SK-N-SH (cell line): ENCODE data around the gene ADK. TPM values are rescaled to one million over a fixed set of nuclear protein-coding genes. Genes with fewer than 3 reads are reported as not detected.
A peak's percentile ranks its signal among the peaks of the same experiment; 100 is the strongest.

Source experiments
- CTCF ChIA-PET: fragments of 300-600, 350-600 bp; formaldehyde crosslinking; extraction: SDS; loops from one replicate; lab custom pipeline; 2021; lab: Yijun Ruan, JAX
- POLR2A ChIA-PET: fragments of 350-600 bp; sonication (Branson Sonifier 250); formaldehyde crosslinking; extraction: SDS; loops from one replicate; lab custom pipeline; 2020; ENCODE audit warnings: antibody characterized with exemption, inconsistent platforms; lab: Yijun Ruan, JAX
- DNase-seq: peaks from one replicate; pipeline ENCODE4 v3.0.0; 2012
- H2AFZ ChIP-seq: fragments of 200-600 bp; sonication (generic); 2 replicates; pipeline ENCODE4 v1.8.1; 2016; ENCODE audit warnings: antibody characterized with exemption, mild to moderate bottlenecking, low read depth
- H3F3A ChIP-seq: fragments of 200-600 bp; sonication (generic); replicated peaks from 2 replicates; pipeline ENCODE3; 2016; ENCODE audit warnings: antibody characterized with exemption, mild to moderate bottlenecking; ENCODE audit not compliant: insufficient read depth
- H3K27ac ChIP-seq, 2 experiments: fragments of 200-500 bp in 1 of 2; fragments of 200-600 bp in 1 of 2; sonication (Bioruptor generic) in 1 of 2; sonication (generic), shearing (Covaris generic) in 1 of 2; 2 replicates each; pipeline versions ENCODE4 v1.5.1 to v1.6.1; 2014 to 2016; ENCODE audit warnings: low read depth in 2 of 2, inconsistent platforms in 1 of 2, low read length in 1 of 2, mild to moderate bottlenecking in 1 of 2, mixed read lengths in 1 of 2
- H3K27me3 ChIP-seq: fragments of 200-600 bp; sonication (generic), shearing (Covaris generic); 2 replicates; pipeline ENCODE4 v1.6.1; 2016; ENCODE audit warnings: mixed run types; ENCODE audit not compliant: insufficient read depth
- H3K36me3 ChIP-seq, 2 experiments: fragments of 200-500 bp in 1 of 2; fragments of 200-600 bp in 1 of 2; sonication (Bioruptor generic) in 1 of 2; sonication (generic) in 1 of 2; replicated peaks in 1 of 2; 2 replicates each; pipeline versions ENCODE3 to v1.5.1; 2014 to 2016; ENCODE audit warnings: low read length in 1 of 2, mild to moderate bottlenecking in 1 of 2; ENCODE audit not compliant: insufficient read depth in 2 of 2, control insufficient read depth in 1 of 2
- H3K4me1 ChIP-seq, 2 experiments: fragments of 200-500 bp in 1 of 2; fragments of 200-600 bp in 1 of 2; sonication (Bioruptor generic) in 1 of 2; sonication (generic), shearing (Covaris generic) in 1 of 2; 2 replicates each; pipeline versions ENCODE4 v1.5.1 to v1.6.1; 2014 to 2016; ENCODE audit warnings: low read depth in 1 of 2, low read length in 1 of 2, mixed run types in 1 of 2; ENCODE audit not compliant: insufficient read depth in 2 of 2, control insufficient read depth in 1 of 2
- H3K4me2 ChIP-seq: fragments of 200-600 bp; sonication (generic), shearing (Covaris generic); 2 replicates; pipeline ENCODE4 v1.6.1; 2017; ENCODE audit warnings: mixed run types
- H3K4me3 ChIP-seq, 2 experiments: fragments of 200-500 bp in 1 of 2; fragments of 200-600 bp in 1 of 2; sonication (Bioruptor generic) in 1 of 2; sonication (generic), shearing (Covaris generic) in 1 of 2; 2 replicates each; pipeline versions ENCODE4 v1.5.1 to v1.8.1; 2014 to 2016; ENCODE audit warnings: low read depth in 2 of 2, inconsistent platforms in 1 of 2, low read length in 1 of 2, mild to moderate bottlenecking in 1 of 2, mixed read lengths in 1 of 2, moderate library complexity in 1 of 2
- H3K79me2 ChIP-seq: fragments of 200-600 bp; sonication (generic); 2 replicates; pipeline ENCODE4 v1.8.1; 2017; ENCODE audit warnings: mild to moderate bottlenecking; ENCODE audit not compliant: insufficient read depth
- H3K9ac ChIP-seq: fragments of 200-600 bp; sonication (generic); 2 replicates; pipeline ENCODE4 v1.6.1; 2017; ENCODE audit warnings: mixed run types
- H3K9me2 ChIP-seq: fragments of 200-600 bp; sonication (generic); 2 replicates; pipeline ENCODE4 v1.6.1; 2017; ENCODE audit warnings: mixed run types
- H3K9me3 ChIP-seq: fragments of 200-600 bp; sonication (generic); 2 replicates; pipeline ENCODE4 v1.6.1; 2017; ENCODE audit warnings: mixed run types, mild to moderate bottlenecking, moderate library complexity
- H4K20me1 ChIP-seq: fragments of 200-600 bp; sonication (generic); 2 replicates; pipeline ENCODE4 v1.6.1; 2017; ENCODE audit warnings: mild to moderate bottlenecking, mixed run types; ENCODE audit not compliant: insufficient read depth
- CHD2 ChIP-seq: fragments of 150-350 bp; IDR thresholded peaks from 2 replicates; pipeline ENCODE4 v1.6.1; 2018; ENCODE audit warnings: low read length; ENCODE audit not compliant: partially characterized antibody
- EP300 ChIP-seq, 2 experiments: IDR thresholded peaks; 2 replicates each; pipeline versions ENCODE4 v1.4.0 to v1.6.1; 2012; ENCODE audit warnings: borderline replicate concordance in 1 of 2, low read depth in 1 of 2, low read length in 1 of 2
- MEF2A ChIP-seq: IDR thresholded peaks from 2 replicates; pipeline ENCODE4 v1.4.0; 2012; ENCODE audit warnings: low read depth, borderline replicate concordance
- POLR2AphosphoS5 ChIP-seq: IDR thresholded peaks from 2 replicates; pipeline ENCODE4 v1.6.1; 2012; ENCODE audit warnings: low read depth, low read length
- RCOR1 ChIP-seq: fragments of 150-350 bp; IDR thresholded peaks from 2 replicates; pipeline ENCODE4 v1.6.1; 2017; ENCODE audit warnings: antibody characterized with exemption, low read length
- RFX5 ChIP-seq: IDR thresholded peaks from 2 replicates; pipeline ENCODE4 v1.6.1; 2012; ENCODE audit warnings: mild to moderate bottlenecking, improper control_type of control experiment, low read length
- SMC3 ChIP-seq: IDR thresholded peaks from 2 replicates; pipeline ENCODE4 v1.6.1; 2012; ENCODE audit warnings: low read depth, low read length, improper control_type of control experiment
- WGBS: methylation state at CpG from one replicate; pipeline ENCODE4 v1.1.6; 2017; ENCODE audit warnings: low lambda C conversion rate; 5-methylcytosine and 5-hydroxymethylcytosine counted together
- polyA plus RNA-seq, 3 experiments: library from polyadenylated mRNA; depleted of rRNA; stranded (reverse); fragments of >200 nt; gene quantifications; 2 replicates each; pipeline ENCODE4 v1.2.3, GENCODE V29; 2012
- TF ChIP-seq, protein P1 (sequence below): fragments of 200-600 bp; sonication (generic); IDR thresholded peaks from 2 replicates; pipeline ENCODE4 v1.6.1; 2017; ENCODE audit warnings: antibody characterized with exemption, mild to moderate bottlenecking, moderate library complexity
- TF ChIP-seq, protein P2 (sequence below): IDR thresholded peaks from 2 replicates; pipeline ENCODE4 v1.6.1; 2012; ENCODE audit warnings: mild to moderate bottlenecking, low read depth, low read length, moderate library complexity
- TF ChIP-seq, protein P3 (sequence below): IDR thresholded peaks from 2 replicates; pipeline ENCODE4; 2012
- TF ChIP-seq, protein P4 (sequence below): IDR thresholded peaks from 2 replicates; pipeline ENCODE4 v1.4.0; 2012; ENCODE audit warnings: low read depth, borderline replicate concordance

Gene ADK
- polyA plus RNA-seq, 1 of the 3 experiments (the other 2 are of a cell fraction), result 25.1 TPM

DNA sequence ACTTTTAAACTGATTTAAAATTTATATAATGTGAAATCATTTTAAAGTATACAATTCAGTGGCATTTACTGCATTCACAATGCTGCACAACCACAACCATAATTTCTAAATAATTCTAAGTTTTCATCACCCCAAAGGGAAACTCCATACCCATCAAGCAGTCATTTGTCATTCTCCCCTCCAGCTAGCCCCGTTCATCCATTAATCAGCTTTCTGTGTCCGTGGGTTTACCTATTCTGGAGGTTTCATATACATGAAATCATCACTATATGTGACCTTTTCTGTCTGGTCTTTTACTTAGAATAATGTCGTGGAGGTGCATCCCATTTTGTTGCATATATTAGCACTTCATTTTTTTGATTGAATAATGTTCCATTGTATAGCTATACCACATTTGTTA is 214.1 kb downstream of the ADK start:
- Histone ChIP-seq H3K36me3 (peaks cover 0 to 37% of the 10 kb centered on the region in 2 experiments), H3K4me3 (no peak overlapping the region), H3K27me3 (no peaks in the 10 kb centered on the region), H3K4me1 (no peaks in the 10 kb centered on the region; a peak in 1 of 4 replicates), H3K27ac (peak overlapping the region in 1 of 2 experiments; percentile 29; a peak in 1 of 4 replicates), H3K4me2 (no peak overlapping the region), H3K9me2 (no peaks in the 10 kb centered on the region; the same call in 1 of the 2 replicates), H3K9me3 (peaks cover 15% of the 10 kb centered on the region), H4K20me1 (no peaks in the 10 kb centered on the region), H3F3A (peaks cover 15% of the 10 kb centered on the region), H3K79me2 (peaks cover 17% of the 10 kb centered on the region; the same call in 1 of the 2 replicates), H3K9ac (no peak overlapping the region), H2AFZ (no peak overlapping the region)
- POLR2A ChIA-PET, result no interaction called here
- WGBS, result 85% methylated on average over 3 of the region's 3 CpGs
- TF ChIP-seq, protein P1, sequence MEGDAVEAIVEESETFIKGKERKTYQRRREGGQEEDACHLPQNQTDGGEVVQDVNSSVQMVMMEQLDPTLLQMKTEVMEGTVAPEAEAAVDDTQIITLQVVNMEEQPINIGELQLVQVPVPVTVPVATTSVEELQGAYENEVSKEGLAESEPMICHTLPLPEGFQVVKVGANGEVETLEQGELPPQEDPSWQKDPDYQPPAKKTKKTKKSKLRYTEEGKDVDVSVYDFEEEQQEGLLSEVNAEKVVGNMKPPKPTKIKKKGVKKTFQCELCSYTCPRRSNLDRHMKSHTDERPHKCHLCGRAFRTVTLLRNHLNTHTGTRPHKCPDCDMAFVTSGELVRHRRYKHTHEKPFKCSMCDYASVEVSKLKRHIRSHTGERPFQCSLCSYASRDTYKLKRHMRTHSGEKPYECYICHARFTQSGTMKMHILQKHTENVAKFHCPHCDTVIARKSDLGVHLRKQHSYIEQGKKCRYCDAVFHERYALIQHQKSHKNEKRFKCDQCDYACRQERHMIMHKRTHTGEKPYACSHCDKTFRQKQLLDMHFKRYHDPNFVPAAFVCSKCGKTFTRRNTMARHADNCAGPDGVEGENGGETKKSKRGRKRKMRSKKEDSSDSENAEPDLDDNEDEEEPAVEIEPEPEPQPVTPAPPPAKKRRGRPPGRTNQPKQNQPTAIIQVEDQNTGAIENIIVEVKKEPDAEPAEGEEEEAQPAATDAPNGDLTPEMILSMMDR, result no peak
- TF ChIP-seq, protein P2, sequence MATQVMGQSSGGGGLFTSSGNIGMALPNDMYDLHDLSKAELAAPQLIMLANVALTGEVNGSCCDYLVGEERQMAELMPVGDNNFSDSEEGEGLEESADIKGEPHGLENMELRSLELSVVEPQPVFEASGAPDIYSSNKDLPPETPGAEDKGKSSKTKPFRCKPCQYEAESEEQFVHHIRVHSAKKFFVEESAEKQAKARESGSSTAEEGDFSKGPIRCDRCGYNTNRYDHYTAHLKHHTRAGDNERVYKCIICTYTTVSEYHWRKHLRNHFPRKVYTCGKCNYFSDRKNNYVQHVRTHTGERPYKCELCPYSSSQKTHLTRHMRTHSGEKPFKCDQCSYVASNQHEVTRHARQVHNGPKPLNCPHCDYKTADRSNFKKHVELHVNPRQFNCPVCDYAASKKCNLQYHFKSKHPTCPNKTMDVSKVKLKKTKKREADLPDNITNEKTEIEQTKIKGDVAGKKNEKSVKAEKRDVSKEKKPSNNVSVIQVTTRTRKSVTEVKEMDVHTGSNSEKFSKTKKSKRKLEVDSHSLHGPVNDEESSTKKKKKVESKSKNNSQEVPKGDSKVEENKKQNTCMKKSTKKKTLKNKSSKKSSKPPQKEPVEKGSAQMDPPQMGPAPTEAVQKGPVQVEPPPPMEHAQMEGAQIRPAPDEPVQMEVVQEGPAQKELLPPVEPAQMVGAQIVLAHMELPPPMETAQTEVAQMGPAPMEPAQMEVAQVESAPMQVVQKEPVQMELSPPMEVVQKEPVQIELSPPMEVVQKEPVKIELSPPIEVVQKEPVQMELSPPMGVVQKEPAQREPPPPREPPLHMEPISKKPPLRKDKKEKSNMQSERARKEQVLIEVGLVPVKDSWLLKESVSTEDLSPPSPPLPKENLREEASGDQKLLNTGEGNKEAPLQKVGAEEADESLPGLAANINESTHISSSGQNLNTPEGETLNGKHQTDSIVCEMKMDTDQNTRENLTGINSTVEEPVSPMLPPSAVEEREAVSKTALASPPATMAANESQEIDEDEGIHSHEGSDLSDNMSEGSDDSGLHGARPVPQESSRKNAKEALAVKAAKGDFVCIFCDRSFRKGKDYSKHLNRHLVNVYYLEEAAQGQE, result no peak
- CTCF ChIA-PET, result interaction anchor here (0.6 to 0.9 kb wide), 2 partner anchors 55 to 462 kb away, joined by 3 read pairs; partner anchors contain the start of gene KAT6B
- no peak for DNase-seq

DNA sequence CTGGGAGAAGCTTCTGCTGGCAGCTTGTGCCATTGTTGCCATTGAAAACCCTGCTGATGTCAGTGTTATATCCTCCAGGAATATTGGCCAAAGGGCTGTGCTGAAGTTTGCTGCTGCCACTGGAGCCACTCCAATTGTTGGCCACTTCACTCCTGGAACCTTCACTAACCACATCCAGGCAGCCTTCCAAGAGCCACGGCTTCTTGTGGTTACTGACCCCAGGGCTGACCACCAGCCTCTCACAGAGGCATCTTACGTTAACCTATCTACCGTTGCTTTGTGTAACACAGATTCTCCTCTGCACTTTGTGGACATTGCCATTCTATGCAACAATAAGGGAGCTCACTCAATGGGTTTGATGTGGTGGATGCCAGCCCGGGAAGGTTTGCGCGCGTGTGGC is 220.7 kb downstream of the ADK start:
- no peak overlapping the region for H2AFZ ChIP-seq
- POLR2A ChIA-PET, result no interaction called here
- no peak for DNase-seq
- CTCF ChIA-PET, result no interaction called here
- no peaks in the 10 kb centered on the region for H4K20me1 ChIP-seq
- no peaks in the 10 kb centered on the region; the same call in 1 of the 2 replicates for H3K9me2 ChIP-seq
- H3K4me2 ChIP-seq, result no peak overlapping the region
- WGBS, result 94% methylated on average over 7 of the region's 7 CpGs
- TF ChIP-seq, protein P3, sequence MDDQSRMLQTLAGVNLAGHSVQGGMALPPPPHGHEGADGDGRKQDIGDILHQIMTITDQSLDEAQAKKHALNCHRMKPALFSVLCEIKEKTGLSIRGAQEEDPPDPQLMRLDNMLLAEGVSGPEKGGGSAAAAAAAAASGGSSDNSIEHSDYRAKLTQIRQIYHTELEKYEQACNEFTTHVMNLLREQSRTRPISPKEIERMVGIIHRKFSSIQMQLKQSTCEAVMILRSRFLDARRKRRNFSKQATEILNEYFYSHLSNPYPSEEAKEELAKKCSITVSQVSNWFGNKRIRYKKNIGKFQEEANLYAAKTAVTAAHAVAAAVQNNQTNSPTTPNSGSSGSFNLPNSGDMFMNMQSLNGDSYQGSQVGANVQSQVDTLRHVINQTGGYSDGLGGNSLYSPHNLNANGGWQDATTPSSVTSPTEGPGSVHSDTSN, result no peak
- TF ChIP-seq RFX5 (no peak), SMC3 (no peak), CHD2 (no peak), POLR2AphosphoS5 (no peak), MEF2A (no peak), RCOR1 (no peak), EP300 (IDR thresholded peaks at IDR 0.05; ENCODE audit: borderline replicate concordance in 1 of 2, low read depth in 1 of 2, low read length in 1 of 2) (no peak)
- TF ChIP-seq, protein P2, result no peak
- TF ChIP-seq, protein P4, sequence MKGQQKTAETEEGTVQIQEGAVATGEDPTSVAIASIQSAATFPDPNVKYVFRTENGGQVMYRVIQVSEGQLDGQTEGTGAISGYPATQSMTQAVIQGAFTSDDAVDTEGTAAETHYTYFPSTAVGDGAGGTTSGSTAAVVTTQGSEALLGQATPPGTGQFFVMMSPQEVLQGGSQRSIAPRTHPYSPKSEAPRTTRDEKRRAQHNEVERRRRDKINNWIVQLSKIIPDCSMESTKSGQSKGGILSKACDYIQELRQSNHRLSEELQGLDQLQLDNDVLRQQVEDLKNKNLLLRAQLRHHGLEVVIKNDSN, result no peak
- TF ChIP-seq, all 33 proteins: peak for 0
- H3K4me1 ChIP-seq, result no peaks in the 10 kb centered on the region; a peak in 1 of 4 replicates
- no peaks in the 10 kb centered on the region for H3K9me3 ChIP-seq
- H3K36me3 ChIP-seq, result peaks cover 0 to 39% of the 10 kb centered on the region in 2 experiments
- no peaks in the 10 kb centered on the region for H3F3A ChIP-seq
- no peaks in the 10 kb centered on the region for H3K27me3 ChIP-seq
- no peak overlapping the region for H3K27ac ChIP-seq
- peaks cover 6% of the 10 kb centered on the region; the same call in 1 of the 2 replicates for H3K79me2 ChIP-seq
- H3K4me3 ChIP-seq, result no peak overlapping the region
- H3K9ac ChIP-seq, result no peak overlapping the region
